ENCODE measurements around the gene CAB39.

GRCh38 chr2:230825354-230825753, 112.7 kb downstream of the CAB39 start:
- TF ChIP-seq CTCF (conservative IDR thresholded peaks at IDR 0.05; ENCODE audit: low read depth in 2 of 2) (no peak), EZH2phosphoT487 (IDR thresholded peaks at IDR 0.05; ENCODE audit: unreplicated experiment) (no peak), EZH2 (IDR thresholded peaks at IDR 0.05; ENCODE audit: low read depth, unreplicated experiment) (no peak), CREB1 (CRISPR knock-in tag; IDR thresholded peaks at IDR 0.05; ENCODE audit: low read depth) (no peak), POLR2AphosphoS5 (IDR thresholded peaks at IDR 0.05; ENCODE audit: low read depth) (no peak), NANOG (IDR thresholded peaks at IDR 0.05; ENCODE audit: borderline replicate concordance) (no peak), ZNF114 (CRISPR knock-in tag; IDR thresholded peaks at IDR 0.05) (no peak), STAT1 (IDR thresholded peaks at IDR 0.05; ENCODE audit: unreplicated experiment) (no peak)
- TF ChIP-seq, protein P1, sequence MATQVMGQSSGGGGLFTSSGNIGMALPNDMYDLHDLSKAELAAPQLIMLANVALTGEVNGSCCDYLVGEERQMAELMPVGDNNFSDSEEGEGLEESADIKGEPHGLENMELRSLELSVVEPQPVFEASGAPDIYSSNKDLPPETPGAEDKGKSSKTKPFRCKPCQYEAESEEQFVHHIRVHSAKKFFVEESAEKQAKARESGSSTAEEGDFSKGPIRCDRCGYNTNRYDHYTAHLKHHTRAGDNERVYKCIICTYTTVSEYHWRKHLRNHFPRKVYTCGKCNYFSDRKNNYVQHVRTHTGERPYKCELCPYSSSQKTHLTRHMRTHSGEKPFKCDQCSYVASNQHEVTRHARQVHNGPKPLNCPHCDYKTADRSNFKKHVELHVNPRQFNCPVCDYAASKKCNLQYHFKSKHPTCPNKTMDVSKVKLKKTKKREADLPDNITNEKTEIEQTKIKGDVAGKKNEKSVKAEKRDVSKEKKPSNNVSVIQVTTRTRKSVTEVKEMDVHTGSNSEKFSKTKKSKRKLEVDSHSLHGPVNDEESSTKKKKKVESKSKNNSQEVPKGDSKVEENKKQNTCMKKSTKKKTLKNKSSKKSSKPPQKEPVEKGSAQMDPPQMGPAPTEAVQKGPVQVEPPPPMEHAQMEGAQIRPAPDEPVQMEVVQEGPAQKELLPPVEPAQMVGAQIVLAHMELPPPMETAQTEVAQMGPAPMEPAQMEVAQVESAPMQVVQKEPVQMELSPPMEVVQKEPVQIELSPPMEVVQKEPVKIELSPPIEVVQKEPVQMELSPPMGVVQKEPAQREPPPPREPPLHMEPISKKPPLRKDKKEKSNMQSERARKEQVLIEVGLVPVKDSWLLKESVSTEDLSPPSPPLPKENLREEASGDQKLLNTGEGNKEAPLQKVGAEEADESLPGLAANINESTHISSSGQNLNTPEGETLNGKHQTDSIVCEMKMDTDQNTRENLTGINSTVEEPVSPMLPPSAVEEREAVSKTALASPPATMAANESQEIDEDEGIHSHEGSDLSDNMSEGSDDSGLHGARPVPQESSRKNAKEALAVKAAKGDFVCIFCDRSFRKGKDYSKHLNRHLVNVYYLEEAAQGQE (IDR thresholded peaks at IDR 0.05; ENCODE audit: unreplicated experiment): no peak
